ENCODE results near the gene GOLGA7B.
A peak's percentile ranks its signal among the peaks of the same experiment; 100 is the strongest.

The GOLGA7B gene

DNA sequence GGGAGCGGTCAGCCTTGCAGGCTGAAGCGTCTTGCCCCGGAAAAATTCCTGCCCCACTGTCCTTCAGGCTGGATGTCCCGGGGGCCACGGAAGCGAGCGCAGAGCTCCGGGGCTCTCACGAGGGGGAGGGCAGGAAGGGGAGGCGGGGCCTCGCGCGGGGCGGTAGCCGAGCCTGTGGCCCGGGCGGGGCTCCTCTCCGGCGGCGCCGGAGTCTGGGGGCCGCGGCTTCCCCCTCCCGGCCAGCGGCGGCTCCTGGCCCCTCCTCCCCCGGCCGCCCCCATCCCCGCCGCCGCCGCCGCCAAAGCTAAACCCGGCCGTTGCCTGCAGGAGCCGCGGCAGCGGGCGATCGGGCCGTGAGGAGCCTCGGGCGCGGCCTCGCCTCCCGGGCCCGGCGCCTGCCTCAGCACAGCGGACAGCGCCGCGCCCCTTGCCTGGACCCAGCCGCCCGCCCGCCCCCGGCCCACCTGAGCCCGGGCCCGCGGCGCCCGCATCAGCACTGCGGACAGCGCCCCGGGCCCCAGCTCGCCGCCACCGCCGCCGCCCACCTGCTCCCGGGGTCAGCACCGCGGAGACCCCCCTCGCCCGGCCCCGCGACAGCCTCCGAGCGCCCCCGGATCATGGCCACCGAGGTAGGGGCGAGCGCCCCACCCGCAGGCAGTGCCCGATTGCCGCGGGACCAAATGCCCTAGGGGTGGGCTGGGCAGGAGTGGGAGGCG, at the start of gene GOLGA7B:
Gene GOLGA7B (plus strand): TSS at position 157 of the 716 bp plus-strand sequence. CDS start 461 bp downstream, at position 618.
- peak within 1 kb of the TSS; percentile 17; the same call in 1 of the 2 replicates for H3K4me3 ChIP-seq (replicated peaks; ENCODE audit: low read depth, low read length)
- TF ChIP-seq, protein P1, sequence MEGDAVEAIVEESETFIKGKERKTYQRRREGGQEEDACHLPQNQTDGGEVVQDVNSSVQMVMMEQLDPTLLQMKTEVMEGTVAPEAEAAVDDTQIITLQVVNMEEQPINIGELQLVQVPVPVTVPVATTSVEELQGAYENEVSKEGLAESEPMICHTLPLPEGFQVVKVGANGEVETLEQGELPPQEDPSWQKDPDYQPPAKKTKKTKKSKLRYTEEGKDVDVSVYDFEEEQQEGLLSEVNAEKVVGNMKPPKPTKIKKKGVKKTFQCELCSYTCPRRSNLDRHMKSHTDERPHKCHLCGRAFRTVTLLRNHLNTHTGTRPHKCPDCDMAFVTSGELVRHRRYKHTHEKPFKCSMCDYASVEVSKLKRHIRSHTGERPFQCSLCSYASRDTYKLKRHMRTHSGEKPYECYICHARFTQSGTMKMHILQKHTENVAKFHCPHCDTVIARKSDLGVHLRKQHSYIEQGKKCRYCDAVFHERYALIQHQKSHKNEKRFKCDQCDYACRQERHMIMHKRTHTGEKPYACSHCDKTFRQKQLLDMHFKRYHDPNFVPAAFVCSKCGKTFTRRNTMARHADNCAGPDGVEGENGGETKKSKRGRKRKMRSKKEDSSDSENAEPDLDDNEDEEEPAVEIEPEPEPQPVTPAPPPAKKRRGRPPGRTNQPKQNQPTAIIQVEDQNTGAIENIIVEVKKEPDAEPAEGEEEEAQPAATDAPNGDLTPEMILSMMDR (IDR thresholded peaks at IDR 0.05; ENCODE audit: low read depth, low read length, missing control alignments): no peak
- no peak for DNase-seq (ENCODE audit: extremely low read depth, low read depth)

DNA sequence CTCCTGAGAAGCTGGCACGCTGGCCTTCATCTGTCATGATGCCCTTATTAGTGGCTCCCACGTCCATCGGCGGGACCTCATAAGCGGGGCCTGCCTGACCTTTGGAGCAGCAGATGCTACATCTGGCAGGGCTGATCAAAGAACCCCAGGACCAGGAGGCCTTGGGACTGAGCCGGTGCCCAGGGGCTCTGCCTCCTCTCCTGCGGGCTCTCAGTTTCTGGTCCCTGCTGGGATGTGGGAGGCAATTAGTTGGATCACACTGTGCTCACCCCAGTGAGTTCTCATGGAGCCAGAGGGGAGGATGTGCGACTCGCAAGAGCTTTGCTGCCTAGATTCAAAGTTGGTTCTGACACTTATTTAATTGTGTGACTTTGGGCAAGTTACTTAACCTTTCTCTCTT, 49.2 kb upstream of the GOLGA7B start:
- no peak for DNase-seq (ENCODE audit: extremely low read depth, low read depth)
- no peak overlapping the region for H3K4me3 ChIP-seq (replicated peaks; ENCODE audit: low read depth, low read length)
- TF ChIP-seq, protein P1 (IDR thresholded peaks at IDR 0.05; ENCODE audit: low read depth, low read length, missing control alignments): no peak

DNA sequence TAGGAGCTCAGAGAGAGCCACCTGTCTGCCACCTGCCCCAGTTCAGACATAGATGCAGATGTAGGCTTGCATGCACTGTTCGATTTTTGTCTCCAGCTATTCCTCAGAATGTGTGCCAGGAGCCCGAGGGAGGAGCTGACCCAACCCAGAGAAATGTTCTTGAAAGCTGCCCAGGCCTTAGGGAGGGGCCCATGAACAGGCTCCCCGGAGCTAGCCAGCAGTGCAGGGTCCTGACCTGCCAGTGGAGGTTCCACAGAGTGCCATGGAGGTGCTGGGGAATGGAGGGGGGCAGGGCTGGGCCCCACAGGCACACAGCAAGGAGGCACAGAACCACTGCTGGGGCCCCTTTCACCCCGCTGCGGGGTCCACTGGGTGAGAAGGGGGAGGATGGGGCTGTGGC, 48.2 kb upstream of the GOLGA7B start:
- H3K4me3 ChIP-seq (replicated peaks; ENCODE audit: low read depth, low read length): no peak overlapping the region
- TF ChIP-seq, protein P1 (IDR thresholded peaks at IDR 0.05; ENCODE audit: low read depth, low read length, missing control alignments): no peak
- DNase-seq (ENCODE audit: extremely low read depth, low read depth): no peak

DNA sequence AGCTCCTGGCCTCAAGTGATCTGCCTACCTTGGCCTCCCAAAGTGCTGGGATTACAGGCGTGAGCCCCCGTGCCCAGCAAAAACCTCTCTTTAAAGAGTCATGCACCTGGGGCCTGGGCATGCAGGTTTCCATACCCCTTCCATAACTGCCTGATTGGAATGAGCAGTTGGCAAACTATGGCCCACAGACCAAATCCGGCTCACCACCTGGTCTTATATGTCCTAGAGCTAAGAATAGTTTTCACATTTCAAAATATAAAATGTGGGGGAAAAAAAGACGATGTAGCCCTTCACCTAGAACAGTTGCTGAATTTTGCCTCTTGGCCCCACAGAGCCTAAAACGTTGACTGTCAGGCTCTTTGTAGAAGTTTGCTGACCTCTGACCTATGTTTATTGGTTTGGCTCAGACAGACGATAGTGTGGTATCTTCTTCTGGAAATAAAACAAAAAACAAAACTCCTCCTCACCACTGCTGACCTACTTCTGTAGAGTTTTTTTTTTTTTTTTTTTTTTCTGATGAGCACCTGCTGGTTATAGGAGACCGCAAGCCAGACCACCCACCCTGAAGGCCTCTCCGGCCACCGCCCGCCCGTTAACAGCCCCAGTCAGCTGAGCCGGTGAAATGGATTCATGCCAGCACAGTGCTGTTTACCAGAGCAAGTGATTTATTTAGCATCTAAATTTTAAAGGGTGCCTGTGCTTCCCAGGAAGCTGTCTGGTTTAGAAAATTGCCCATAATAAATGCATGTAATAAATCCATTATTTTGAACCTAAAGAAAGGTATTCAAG, 44.4 kb upstream of the GOLGA7B start:
- no peak for DNase-seq (ENCODE audit: extremely low read depth, low read depth)
- TF ChIP-seq, protein P1 (IDR thresholded peaks at IDR 0.05; ENCODE audit: low read depth, low read length, missing control alignments): no peak
- H3K4me3 ChIP-seq (replicated peaks; ENCODE audit: low read depth, low read length): no peak overlapping the region

DNA sequence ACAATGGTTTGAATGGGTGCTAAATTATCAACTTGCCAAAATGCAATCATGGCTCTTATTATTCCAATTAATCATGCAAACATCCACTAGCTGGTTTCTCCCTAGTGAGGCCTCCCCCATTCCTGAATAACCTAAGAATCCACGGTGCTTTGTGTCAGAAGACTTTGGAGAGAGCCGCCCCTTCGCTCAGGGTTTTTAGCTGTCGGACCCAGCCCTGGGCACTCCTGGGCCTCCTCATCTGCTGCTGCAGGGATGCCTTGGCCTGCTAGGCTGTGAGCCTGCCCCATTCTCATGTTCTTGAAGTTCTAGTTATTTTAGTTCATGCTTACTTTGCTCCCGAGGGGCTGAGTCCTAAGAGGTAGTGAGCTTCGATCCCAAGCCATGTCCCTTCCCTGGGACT, 43.7 kb upstream of the GOLGA7B start:
- H3K4me3 ChIP-seq (replicated peaks; ENCODE audit: low read depth, low read length): no peak overlapping the region

DNA sequence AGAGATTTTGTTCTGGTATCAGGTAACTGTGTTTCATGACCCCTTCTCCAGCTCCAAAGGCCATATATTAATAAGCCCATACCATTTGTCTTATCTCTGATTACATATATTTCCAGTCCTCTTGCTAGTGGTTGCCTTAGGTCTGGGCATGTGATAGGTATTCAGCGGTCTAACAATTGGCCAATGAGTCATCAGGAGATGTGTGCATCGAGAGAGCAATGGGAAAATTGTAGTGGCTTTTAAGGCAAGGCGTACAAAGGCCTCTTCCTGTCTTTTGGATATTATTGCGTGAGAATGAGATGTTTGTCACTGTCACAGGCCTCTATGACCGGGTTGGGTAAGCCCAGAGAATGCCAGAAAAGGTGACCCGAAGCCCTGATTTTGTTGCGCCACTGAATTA, 39.2 kb upstream of the GOLGA7B start:
- no peak for DNase-seq (ENCODE audit: extremely low read depth, low read depth)
- TF ChIP-seq, protein P1 (IDR thresholded peaks at IDR 0.05; ENCODE audit: low read depth, low read length, missing control alignments): no peak

More for the DNA sequence above, 43.7 kb upstream of the GOLGA7B start:
- TF ChIP-seq, protein P1 (IDR thresholded peaks at IDR 0.05; ENCODE audit: low read depth, low read length, missing control alignments): no peak
- no peak for DNase-seq (ENCODE audit: extremely low read depth, low read depth)

More for the DNA sequence above, 39.2 kb upstream of the GOLGA7B start:
- H3K4me3 ChIP-seq (replicated peaks; ENCODE audit: low read depth, low read length): no peak overlapping the region
